ENCODE results near the gene STARD8.

DNA sequence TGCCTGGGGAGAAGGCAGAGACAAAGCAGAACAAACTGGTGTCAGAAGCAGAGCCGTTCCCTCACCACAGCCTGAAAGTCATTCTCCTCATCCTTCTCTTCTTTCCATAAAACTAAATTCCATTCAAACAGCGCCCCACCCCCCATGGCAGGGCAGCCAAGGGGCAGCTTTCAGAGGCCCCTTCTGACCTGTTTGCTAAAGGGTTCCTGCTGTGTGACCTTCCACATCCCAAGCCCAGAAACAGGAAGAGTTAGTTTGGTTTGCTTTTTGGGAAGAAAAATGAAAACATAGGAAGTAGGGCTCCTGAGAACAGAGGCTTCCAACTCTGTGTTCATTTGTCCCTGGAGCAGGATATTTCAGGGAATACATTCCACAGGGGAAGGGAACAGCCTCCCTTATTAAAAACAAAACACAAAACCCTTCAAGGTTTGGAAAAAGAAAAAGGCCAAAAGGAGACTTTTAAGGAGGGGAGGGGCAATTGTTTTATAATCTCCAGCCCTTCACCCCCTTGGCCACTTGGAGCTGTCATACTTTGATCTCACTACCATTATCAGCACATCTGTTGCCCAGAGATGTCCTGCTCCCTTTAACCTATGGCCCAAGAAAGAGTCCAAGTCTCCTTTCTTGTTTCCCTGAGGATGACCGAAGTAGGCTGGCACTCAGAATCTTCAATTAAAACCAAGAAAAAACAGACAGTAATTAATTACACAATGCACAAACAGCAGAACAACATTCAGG lies 25.3 kb downstream of the STARD8 start:
- TF ChIP-seq RAD21 (conservative IDR thresholded peaks at IDR 0.05) (no peak), EZH2 (IDR thresholded peaks at IDR 0.05; ENCODE audit: borderline replicate concordance, insufficient read depth, low read length, poor library complexity, severe bottlenecking) (no peak)
- TF ChIP-seq, protein P1, sequence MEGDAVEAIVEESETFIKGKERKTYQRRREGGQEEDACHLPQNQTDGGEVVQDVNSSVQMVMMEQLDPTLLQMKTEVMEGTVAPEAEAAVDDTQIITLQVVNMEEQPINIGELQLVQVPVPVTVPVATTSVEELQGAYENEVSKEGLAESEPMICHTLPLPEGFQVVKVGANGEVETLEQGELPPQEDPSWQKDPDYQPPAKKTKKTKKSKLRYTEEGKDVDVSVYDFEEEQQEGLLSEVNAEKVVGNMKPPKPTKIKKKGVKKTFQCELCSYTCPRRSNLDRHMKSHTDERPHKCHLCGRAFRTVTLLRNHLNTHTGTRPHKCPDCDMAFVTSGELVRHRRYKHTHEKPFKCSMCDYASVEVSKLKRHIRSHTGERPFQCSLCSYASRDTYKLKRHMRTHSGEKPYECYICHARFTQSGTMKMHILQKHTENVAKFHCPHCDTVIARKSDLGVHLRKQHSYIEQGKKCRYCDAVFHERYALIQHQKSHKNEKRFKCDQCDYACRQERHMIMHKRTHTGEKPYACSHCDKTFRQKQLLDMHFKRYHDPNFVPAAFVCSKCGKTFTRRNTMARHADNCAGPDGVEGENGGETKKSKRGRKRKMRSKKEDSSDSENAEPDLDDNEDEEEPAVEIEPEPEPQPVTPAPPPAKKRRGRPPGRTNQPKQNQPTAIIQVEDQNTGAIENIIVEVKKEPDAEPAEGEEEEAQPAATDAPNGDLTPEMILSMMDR (IDR thresholded peaks at IDR 0.05; ENCODE audit: poor library complexity, severe bottlenecking): no peak
